Vagina (tissue), 2 donors: ENCODE measurements around the gene KCNG2.

Experiments
- POLR2A ChIP-seq, 2 donors: fragments of 450-650 bp; IDR thresholded peaks; one replicate each; pipeline ENCODE4 v1.6.1; 2017; ENCODE audit warnings: antibody characterized with exemption in 2 of 2, mild to moderate bottlenecking in 2 of 2, moderate library complexity in 2 of 2
- POLR2AphosphoS5 ChIP-seq, 2 donors: sonication (generic); formaldehyde crosslinking; IDR thresholded peaks; one replicate each; pipeline ENCODE4 v1.9.0; 2017; ENCODE audit warnings: antibody characterized with exemption in 2 of 2, mild to moderate bottlenecking in 2 of 2, low read depth in 1 of 2; ENCODE audit not compliant: insufficient read depth in 1 of 2
- TF ChIP-seq, protein P1 (sequence below), 3 experiments: fragments of 450-650 bp in 2 of 3; fragments of 200-600 bp in 1 of 3; sonication (generic) in 1 of 3; IDR thresholded peaks; one replicate each; pipeline ENCODE4 v1.5.1; 2017 to 2019; ENCODE audit warnings: antibody characterized with exemption in 3 of 3, mild to moderate bottlenecking in 2 of 3, moderate library complexity in 2 of 3

DNA sequence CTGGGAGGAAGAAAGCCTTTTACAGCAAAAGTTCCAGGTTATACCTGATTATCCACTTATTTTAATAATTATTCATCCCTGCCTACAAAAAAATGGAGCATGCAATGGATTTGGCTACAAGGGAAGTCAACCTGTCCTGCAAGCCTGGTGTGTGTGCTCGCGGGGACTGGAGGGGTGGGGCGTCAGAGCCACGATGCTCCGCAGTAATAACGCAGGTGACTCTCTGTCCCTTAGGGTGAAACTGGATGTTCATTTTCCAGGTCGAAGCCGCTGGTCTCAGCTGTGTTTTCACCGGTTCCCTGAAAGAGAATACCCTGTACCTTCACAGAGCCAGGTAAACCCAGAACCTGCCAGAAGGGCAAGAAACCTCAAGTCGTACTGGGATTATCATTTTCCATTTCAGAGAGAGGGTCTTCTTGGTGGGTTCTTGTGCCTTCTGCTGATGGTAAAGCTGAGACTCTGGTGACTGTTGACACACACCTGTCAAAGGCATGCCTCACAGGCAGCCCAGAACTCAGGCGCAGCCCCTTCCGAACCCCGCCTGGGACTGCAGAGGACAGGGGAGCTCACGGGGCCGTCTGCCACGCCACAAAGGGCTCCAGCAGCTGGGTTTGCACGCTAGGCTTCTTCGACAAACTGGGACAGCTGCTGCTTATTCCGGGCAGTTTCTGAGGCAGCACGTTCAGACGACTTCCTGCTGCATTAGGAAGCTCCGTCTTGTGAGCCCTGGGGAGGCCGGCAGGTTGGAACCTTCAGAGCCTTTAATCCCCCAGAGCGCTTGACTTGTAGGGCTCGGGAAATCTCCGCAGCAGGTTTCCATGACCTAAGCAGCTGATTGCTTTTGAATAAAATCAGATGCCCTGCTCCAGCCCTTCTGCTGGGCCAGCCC is 58.6 kb downstream of the KCNG2 start:
- TF ChIP-seq, protein P1, sequence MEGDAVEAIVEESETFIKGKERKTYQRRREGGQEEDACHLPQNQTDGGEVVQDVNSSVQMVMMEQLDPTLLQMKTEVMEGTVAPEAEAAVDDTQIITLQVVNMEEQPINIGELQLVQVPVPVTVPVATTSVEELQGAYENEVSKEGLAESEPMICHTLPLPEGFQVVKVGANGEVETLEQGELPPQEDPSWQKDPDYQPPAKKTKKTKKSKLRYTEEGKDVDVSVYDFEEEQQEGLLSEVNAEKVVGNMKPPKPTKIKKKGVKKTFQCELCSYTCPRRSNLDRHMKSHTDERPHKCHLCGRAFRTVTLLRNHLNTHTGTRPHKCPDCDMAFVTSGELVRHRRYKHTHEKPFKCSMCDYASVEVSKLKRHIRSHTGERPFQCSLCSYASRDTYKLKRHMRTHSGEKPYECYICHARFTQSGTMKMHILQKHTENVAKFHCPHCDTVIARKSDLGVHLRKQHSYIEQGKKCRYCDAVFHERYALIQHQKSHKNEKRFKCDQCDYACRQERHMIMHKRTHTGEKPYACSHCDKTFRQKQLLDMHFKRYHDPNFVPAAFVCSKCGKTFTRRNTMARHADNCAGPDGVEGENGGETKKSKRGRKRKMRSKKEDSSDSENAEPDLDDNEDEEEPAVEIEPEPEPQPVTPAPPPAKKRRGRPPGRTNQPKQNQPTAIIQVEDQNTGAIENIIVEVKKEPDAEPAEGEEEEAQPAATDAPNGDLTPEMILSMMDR (IDR thresholded peaks at IDR 0.05) = no peak
- TF ChIP-seq POLR2A (IDR thresholded peaks at IDR 0.05) = no peak
- no peak for TF ChIP-seq POLR2AphosphoS5 (IDR thresholded peaks at IDR 0.05; ENCODE audit: insufficient read depth in 1 of 2, low read depth in 1 of 2)
